Right lobe of liver (tissue), 6 donors: ENCODE results near the gene GNG11. TPM values are rescaled to one million over a fixed set of nuclear protein-coding genes. Genes with fewer than 3 reads are reported as not detected.

Source experiments
- ATAC-seq, 4 donors: fragments of 200-7000 bp; cut with Tn5 transposase; one replicate each; pipeline ENCODE4 v1.9.1; 2020; ENCODE audit warnings: mild to moderate bottlenecking in 4 of 4, moderate library complexity in 4 of 4
- DNase-seq, 3 donors: peaks; one replicate each; pipeline ENCODE4 v3.0.0-alpha.2; 2020
- H3K27ac ChIP-seq, 3 donors: fragments of 200-600 bp; one replicate each; pipeline ENCODE4 v1.8.0; 2022
- H3K27me3 ChIP-seq, 2 donors: fragments of 200-600 bp; one replicate each; pipeline ENCODE4 v1.8.0; 2022
- H3K36me3 ChIP-seq, 4 donors: fragments of 200-600 bp; sonication (generic) in 1 of 4; one replicate each; pipeline versions ENCODE4 v1.5.1 to v1.8.0; 2017 to 2022; ENCODE audit warnings: control low read depth in 1 of 4
- H3K4me1 ChIP-seq, 4 donors: fragments of 200-600 bp; sonication (generic) in 1 of 4; one replicate each; pipeline versions ENCODE4 v1.5.1 to v1.8.0; 2017 to 2022; ENCODE audit warnings: control low read depth in 1 of 4
- H3K4me3 ChIP-seq, 3 donors: fragments of 200-600 bp; one replicate each; pipeline ENCODE4 v1.8.0; 2022
- H3K9me3 ChIP-seq, 4 donors: fragments of 200-600 bp; sonication (generic) in 1 of 4; one replicate each; pipeline versions ENCODE4 v1.5.1 to v1.8.0; 2017 to 2022; ENCODE audit warnings: control low read depth in 1 of 4
- POLR2A ChIP-seq: fragments of 450-650 bp; IDR thresholded peaks from one replicate; pipeline ENCODE4 v1.6.1; 2017; ENCODE audit warnings: antibody characterized with exemption, mild to moderate bottlenecking
- WGBS: methylation state at CpG from one replicate; pipeline ENCODE4 v1.1.6; 2018; ENCODE audit warnings: low coverage, low lambda C conversion rate; ENCODE audit not compliant: insufficient coverage; ENCODE audit errors: missing lambda C conversion rate; 5-methylcytosine and 5-hydroxymethylcytosine counted together
- intact Hi-C, 2 donors: fragments of 100-400 bp; cut with DNase I; formaldehyde crosslinking; loops; one replicate each; pipeline versions ENCODE4 v1.11.2 to v1.14.1; 2022
- total RNA-seq, 6 experiments: library from RNA; depleted of rRNA in 2 of 6; stranded (reverse); fragments of >200 nt in 2 of 6; fragmentation: NEBNext Ultra II Directional in 3 of 6; extraction: Animal tissue kit (Norgen Biotek cat#: 25700) in 3 of 6; gene quantifications; one replicate each; pipeline versions ENCODE4 v1.1.0 to v1.2.4, GENCODE V29; 2016 to 2023
- TF ChIP-seq, protein P1 (sequence below), 4 donors: fragments of 200-600 bp in 3 of 4; fragments of 450-650 bp in 1 of 4; IDR thresholded peaks; one replicate each; pipeline versions ENCODE4 v1.5.1 to v1.8.0; 2016 to 2022; ENCODE audit warnings: antibody characterized with exemption in 4 of 4, mild to moderate bottlenecking in 2 of 4
- donor health status: DM: no; HTN: yes; CAD: no.
- donor health status: DM: no; HTN: no; CAD: no.
- donor health status: DM: no; HTN: no; CAD: no.
- donor health status: DM: no; HTN: yes; CAD: no.
- donor health status: DM: no; HTN: yes; CAD: no.

GNG11 gene
- total RNA-seq, 6 experiments from 2014 or later: 0.86 to 6.1 (median 4.0) TPM

DNA sequence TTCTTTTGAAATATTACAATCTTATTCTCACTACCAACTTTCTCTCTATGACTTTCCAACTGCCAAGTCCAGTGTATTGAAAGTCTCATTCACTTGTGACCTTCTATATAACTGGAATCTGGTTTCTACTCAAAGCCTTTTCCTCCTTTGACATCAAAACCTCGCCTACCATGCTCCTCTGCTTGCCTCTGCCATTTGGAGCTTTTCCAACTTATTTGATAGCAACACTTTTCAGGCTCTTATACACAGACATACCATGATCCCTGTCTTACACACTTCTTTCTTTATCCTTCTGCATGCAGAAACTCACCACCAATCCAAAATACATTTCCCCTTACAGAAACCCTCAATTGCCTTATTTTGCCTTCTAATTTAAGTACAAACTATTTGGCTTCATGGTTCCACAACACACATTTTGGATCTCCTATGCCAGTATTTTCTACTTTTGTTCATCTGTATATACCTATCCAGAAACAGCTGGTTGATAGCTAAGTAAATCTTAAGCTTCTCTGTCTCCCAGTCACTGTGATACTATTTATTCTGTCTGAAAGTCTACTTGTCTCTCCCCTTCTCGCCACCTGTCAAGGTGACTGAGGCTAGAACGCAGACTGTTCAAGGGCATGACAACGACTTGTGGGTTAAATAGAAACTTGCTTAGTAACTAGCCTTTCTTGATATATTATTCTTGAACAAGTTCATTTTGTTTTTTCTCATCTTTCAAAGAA is 22.4 kb downstream of the GNG11 start:
- ATAC-seq (no peak), DNase-seq (no peak)
- intact Hi-C loops: no loop called here
- WGBS: 29% methylated on average over 4 of the region's 4 CpGs
- Histone ChIP-seq H3K27me3 (no peaks in the 10 kb centered on the region), H3K4me1 (no peaks in the 10 kb centered on the region), H3K9me3 (no peaks in the 10 kb centered on the region), H3K27ac (no peak overlapping the region), H3K36me3 (no peaks in the 10 kb centered on the region), H3K4me3 (no peak overlapping the region)
- TF ChIP-seq, protein P1, sequence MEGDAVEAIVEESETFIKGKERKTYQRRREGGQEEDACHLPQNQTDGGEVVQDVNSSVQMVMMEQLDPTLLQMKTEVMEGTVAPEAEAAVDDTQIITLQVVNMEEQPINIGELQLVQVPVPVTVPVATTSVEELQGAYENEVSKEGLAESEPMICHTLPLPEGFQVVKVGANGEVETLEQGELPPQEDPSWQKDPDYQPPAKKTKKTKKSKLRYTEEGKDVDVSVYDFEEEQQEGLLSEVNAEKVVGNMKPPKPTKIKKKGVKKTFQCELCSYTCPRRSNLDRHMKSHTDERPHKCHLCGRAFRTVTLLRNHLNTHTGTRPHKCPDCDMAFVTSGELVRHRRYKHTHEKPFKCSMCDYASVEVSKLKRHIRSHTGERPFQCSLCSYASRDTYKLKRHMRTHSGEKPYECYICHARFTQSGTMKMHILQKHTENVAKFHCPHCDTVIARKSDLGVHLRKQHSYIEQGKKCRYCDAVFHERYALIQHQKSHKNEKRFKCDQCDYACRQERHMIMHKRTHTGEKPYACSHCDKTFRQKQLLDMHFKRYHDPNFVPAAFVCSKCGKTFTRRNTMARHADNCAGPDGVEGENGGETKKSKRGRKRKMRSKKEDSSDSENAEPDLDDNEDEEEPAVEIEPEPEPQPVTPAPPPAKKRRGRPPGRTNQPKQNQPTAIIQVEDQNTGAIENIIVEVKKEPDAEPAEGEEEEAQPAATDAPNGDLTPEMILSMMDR (IDR thresholded peaks at IDR 0.05): no peak
- TF ChIP-seq POLR2A: no peak

DNA sequence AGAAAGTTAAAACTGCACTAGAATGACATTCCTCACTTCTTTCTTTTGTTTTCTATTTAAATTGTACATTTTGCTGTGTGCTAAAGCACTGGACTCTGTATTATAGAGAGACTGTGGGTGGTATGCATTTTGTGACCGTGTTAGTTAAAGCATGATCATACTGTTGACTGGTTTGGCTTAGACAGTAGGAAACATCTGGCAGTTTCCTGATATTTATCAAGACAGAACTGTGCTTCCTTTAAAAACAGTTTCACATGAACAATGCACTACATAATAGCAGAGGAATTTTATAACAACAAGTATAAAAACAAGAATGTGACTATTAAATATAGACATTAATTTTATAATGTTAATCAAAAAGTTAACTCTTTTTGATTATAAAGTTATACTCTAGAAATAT is 23.1 kb downstream of the GNG11 start:
- H3K4me3 ChIP-seq: no peak overlapping the region
- H3K4me1 ChIP-seq: no peaks in the 10 kb centered on the region
- TF ChIP-seq, protein P1 (IDR thresholded peaks at IDR 0.05): no peak
- no peak for TF ChIP-seq POLR2A
- no peaks in the 10 kb centered on the region for H3K36me3 ChIP-seq
- peak in 3 of 4 donors; percentile 58 to 83 (median 68) for ATAC-seq
- WGBS: 21% methylated on average over 1 of the region's 1 CpG
- peak overlapping the region in 1 of 3 donors; percentile 12 for H3K27ac ChIP-seq
- DNase-seq: no peak
- no peaks in the 10 kb centered on the region for H3K9me3 ChIP-seq
- intact Hi-C loops: no loop called here
- H3K27me3 ChIP-seq: no peaks in the 10 kb centered on the region

DNA sequence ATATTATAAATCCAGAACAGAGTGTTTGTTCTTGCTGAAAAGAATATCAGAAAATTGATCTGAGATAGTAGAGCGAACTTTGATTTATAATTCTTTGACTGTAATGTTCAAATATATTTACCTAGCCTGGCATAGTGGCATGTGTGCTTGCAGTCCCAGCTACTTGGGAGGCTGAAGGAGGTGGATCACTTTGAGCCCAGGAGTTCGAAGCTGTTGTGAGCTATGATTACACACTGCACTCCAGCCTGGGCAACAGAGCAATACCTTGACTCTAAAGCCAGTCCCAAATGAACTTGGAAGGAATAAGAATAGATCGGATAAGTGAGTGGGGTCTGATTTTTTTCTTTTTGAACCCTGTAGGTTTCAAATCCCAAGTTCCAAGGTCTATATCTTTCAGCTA is 23.5 kb downstream of the GNG11 start:
- no peaks in the 10 kb centered on the region for H3K4me1 ChIP-seq
- no peaks in the 10 kb centered on the region for H3K9me3 ChIP-seq
- ATAC-seq: peak in 1 of 4 donors; percentile 42
- H3K4me3 ChIP-seq: no peak overlapping the region
- H3K27ac ChIP-seq: peak overlapping the region in 2 of 3 donors; percentile 12 to 29
- H3K27me3 ChIP-seq: no peaks in the 10 kb centered on the region
- no peaks in the 10 kb centered on the region for H3K36me3 ChIP-seq
- 21% methylated on average over 3 of the region's 3 CpGs for WGBS
- intact Hi-C loops: no loop called here
- no peak for DNase-seq
- TF ChIP-seq POLR2A: no peak
- TF ChIP-seq, protein P1 (IDR thresholded peaks at IDR 0.05): no peak

DNA sequence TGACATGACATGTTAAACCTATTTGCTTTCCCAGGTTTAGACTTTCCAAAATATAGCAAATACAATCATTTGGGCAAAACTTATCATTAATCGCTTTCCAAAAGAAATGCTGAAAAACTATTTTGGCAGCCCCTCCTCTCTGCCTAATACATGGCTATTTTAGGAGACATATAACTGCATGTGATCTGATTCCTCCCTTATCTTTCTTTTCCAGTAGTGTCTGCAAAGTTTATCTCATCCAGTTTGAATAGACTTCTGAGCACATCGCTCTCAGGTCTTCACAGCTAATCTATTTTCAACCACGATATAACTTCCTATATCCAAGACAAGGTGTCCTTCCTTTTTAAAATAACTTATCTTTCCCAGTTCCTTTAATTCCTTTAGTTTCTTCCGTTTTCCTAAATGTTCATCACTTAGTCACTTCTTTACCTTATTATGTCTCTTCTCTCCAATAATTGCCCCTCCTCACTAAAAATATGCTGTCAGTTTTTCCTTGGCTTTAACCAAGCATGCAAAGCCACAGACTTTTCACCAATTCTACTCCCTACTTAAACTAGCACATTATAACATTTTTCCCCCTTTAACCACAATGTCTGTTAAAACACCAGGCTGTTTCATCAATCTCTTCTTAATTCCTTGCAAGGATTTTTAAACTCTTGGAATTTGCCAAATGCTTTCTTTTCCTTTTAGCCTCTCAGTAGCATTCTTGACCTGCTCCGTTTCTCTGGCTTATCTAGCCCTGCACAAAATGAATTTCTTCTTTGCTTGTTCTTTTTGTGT is 24.4 kb downstream of the GNG11 start:
- Histone ChIP-seq H3K27ac (no peak overlapping the region), H3K9me3 (no peaks in the 10 kb centered on the region), H3K4me1 (no peaks in the 10 kb centered on the region), H3K27me3 (no peaks in the 10 kb centered on the region), H3K4me3 (no peak overlapping the region), H3K36me3 (no peaks in the 10 kb centered on the region)
- ATAC-seq: peak in 1 of 4 donors; percentile 65
- TF ChIP-seq POLR2A: no peak
- TF ChIP-seq, protein P1 (IDR thresholded peaks at IDR 0.05): no peak
- 33% methylated on average over 5 of the region's 5 CpGs for WGBS
- intact Hi-C loops: no loop called here
- DNase-seq: no peak
